Heart left ventricle (tissue), 13 donors: ENCODE measurements around the gene TMEM47.

Source experiments
- CTCF ChIP-seq, 12 donors: fragments of 200-600 bp; sonication (generic) in 4 of 12; IDR thresholded peaks; one replicate each; pipeline versions ENCODE4 v1.5.0 to v1.8.0; 2018 to 2022; ENCODE audit warnings: antibody characterized with exemption in 12 of 12, mild to moderate bottlenecking in 5 of 12
- POLR2A ChIP-seq, 2 donors: fragments of 450-650 bp; IDR thresholded peaks; one replicate each; pipeline ENCODE4 v1.6.1; 2017; ENCODE audit warnings: antibody characterized with exemption in 2 of 2, mild to moderate bottlenecking in 2 of 2, moderate library complexity in 2 of 2
- donor health status: ischemic (EF 13 %, LVEDD 7.1; RV severe dilation, severe dysfunction).
- donor health status: DM: no; HTN: yes; CAD: no.
- donor health status: DM: no; HTN: no; CAD: no.
- donor health status: ischemic (EF 25% LVEDD 6.9; RV normal size, moderate dysfunction).
- donor health status: ischemic (EF 25% LVEDD 5.7; RV mildly dilated, moderate dysfunction).
- donor health status: ischemic (EF 35%, LVEDD 5.7; RV mildly dilated, moderate dysfunction).
- donor health status: nonischemic (EF 11% LVEDD 7.7; RV severe dilation, severe dysfunction).
- donor health status: DM: yes; HTN: yes; CAD: no.
- donor health status: PGD.
- donor health status: ischemic (EF 29% LVEDD 5.4; RV normal size, mild dysfunction).
- donor health status: nonischemic (EF 23%, LVEDD 6.1; RV moderate dilation, normal function).

GRCh38 chrX:34654696-34655490, 2.2 kb downstream of the TMEM47 start:
- TF ChIP-seq POLR2A (IDR thresholded peaks at IDR 0.05) (no peak), CTCF (IDR thresholded peaks at IDR 0.05) (no peak)
